ENCODE data around the gene DNAJB1. TPM values are rescaled to one million over a fixed set of nuclear protein-coding genes. Genes with fewer than 3 reads are reported as not detected.

DNAJB1 gene
- polyA plus RNA-seq, 1 donor (not counting 4 experiments of a cell fraction or from before 2014, with no cell fraction given) = 265 TPM

- Histone ChIP-seq H2AFZ (ENCODE audit: control insufficient read depth, low read length) (no peak overlapping the region), H3K9me3 (ENCODE audit: control insufficient read depth, low read depth, low read length) (no peaks in the 10 kb centered on the region), H3K4me1 (ENCODE audit: control insufficient read depth, extremely low read depth, insufficient read depth, low read length) (peaks cover 58% of the 10 kb centered on the region), H3K27me3 (ENCODE audit: control insufficient read depth, extremely low read depth, insufficient read depth, low read length) (no peaks in the 10 kb centered on the region), H4K20me1 (ENCODE audit: control insufficient read depth, extremely low read depth, insufficient read depth, low read length) (peaks cover 8% of the 10 kb centered on the region), H3K79me2 (ENCODE audit: control insufficient read depth, insufficient read depth, low read length) (peaks cover 58% of the 10 kb centered on the region), H3K36me3 (ENCODE audit: control insufficient read depth in 2 of 2, extremely low read depth in 1 of 2, insufficient read depth in 2 of 2, low read length in 2 of 2) (peaks cover 0 to 7% of the 10 kb centered on the region in 2 experiments), H3K4me3 (ENCODE audit: control insufficient read depth in 2 of 3, extremely low read depth in 1 of 3, insufficient read depth in 2 of 3, low read depth in 1 of 3, low read length in 3 of 3) (no peak overlapping the region), H3K4me2 (ENCODE audit: control insufficient read depth, extremely low read depth, insufficient read depth, low read depth, low read length) (peak overlapping the region; percentile 49), H3K9ac (ENCODE audit: control insufficient read depth, extremely low read depth, insufficient read depth, low read length) (peak overlapping the region; percentile 35), H3K27ac (ENCODE audit: control insufficient read depth, insufficient read depth, low read length) (peak overlapping the region; percentile 45), H3K9me1 (ENCODE audit: control insufficient read depth, extremely low read depth, insufficient read depth, low read length) (no peaks in the 10 kb centered on the region)
- DNase-seq (ENCODE audit: low read depth, low spot score) (peak; percentile 50), FAIRE-seq (peak; percentile 69)
- dilution Hi-C loops (cut with MboI; ENCODE audit: extremely low pct_ligation_motif_present, low sequenced_read_pairs) = no loop called here
- TF ChIP-seq CTCF (optimal IDR thresholded peaks at IDR 0.05 in 1 of 3, IDR thresholded peaks at IDR 0.05 in 1 of 3, conservative IDR thresholded peaks at IDR 0.05 in 1 of 3; ENCODE audit: extremely low read depth in 1 of 3, insufficient read depth in 2 of 3, low read length in 3 of 3) (peak; percentile 90 to 99 (median 99)), EZH2 (IDR thresholded peaks at IDR 0.05; ENCODE audit: low read length) (no peak)
Measured at GRCh38 chr19:14556662-14557188, 38.5 kb upstream of the DNAJB1 start.

- DNase-seq (ENCODE audit: low read depth, low spot score) = peak; percentile 66
- peaks cover 58% of the 10 kb centered on the region for H3K4me1 ChIP-seq (ENCODE audit: control insufficient read depth, extremely low read depth, insufficient read depth, low read length)
- dilution Hi-C loops (cut with MboI; ENCODE audit: extremely low pct_ligation_motif_present, low sequenced_read_pairs) = no loop called here
Measured at GRCh38 chr19:14555918-14556661, 37.9 kb upstream of the DNAJB1 start.

More at GRCh38 chr19:14555918-14556661, 37.9 kb upstream of the DNAJB1 start:
- Histone ChIP-seq H3K27me3 (ENCODE audit: control insufficient read depth, extremely low read depth, insufficient read depth, low read length) (no peaks in the 10 kb centered on the region), H3K9me3 (ENCODE audit: control insufficient read depth, low read depth, low read length) (no peaks in the 10 kb centered on the region), H3K4me2 (ENCODE audit: control insufficient read depth, extremely low read depth, insufficient read depth, low read depth, low read length) (peak overlapping the region; percentile 49), H3K79me2 (ENCODE audit: control insufficient read depth, insufficient read depth, low read length) (peaks cover 56% of the 10 kb centered on the region), H3K36me3 (ENCODE audit: control insufficient read depth in 2 of 2, extremely low read depth in 1 of 2, insufficient read depth in 2 of 2, low read length in 2 of 2) (peaks cover 0 to 7% of the 10 kb centered on the region in 2 experiments), H2AFZ (ENCODE audit: control insufficient read depth, low read length) (no peak overlapping the region), H3K27ac (ENCODE audit: control insufficient read depth, insufficient read depth, low read length) (peak overlapping the region; percentile 45), H3K4me3 (ENCODE audit: control insufficient read depth in 2 of 3, extremely low read depth in 1 of 3, insufficient read depth in 2 of 3, low read depth in 1 of 3, low read length in 3 of 3) (no peak overlapping the region), H4K20me1 (ENCODE audit: control insufficient read depth, extremely low read depth, insufficient read depth, low read length) (peaks cover 8% of the 10 kb centered on the region), H3K9ac (ENCODE audit: control insufficient read depth, extremely low read depth, insufficient read depth, low read length) (peak overlapping the region; percentile 35), H3K9me1 (ENCODE audit: control insufficient read depth, extremely low read depth, insufficient read depth, low read length) (no peaks in the 10 kb centered on the region)
- TF ChIP-seq CTCF (optimal IDR thresholded peaks at IDR 0.05 in 1 of 3, IDR thresholded peaks at IDR 0.05 in 1 of 3, conservative IDR thresholded peaks at IDR 0.05 in 1 of 3; ENCODE audit: extremely low read depth in 1 of 3, insufficient read depth in 2 of 3, low read length in 3 of 3) (no peak), EZH2 (IDR thresholded peaks at IDR 0.05; ENCODE audit: low read length) (no peak)
- FAIRE-seq = peak; percentile 68

All from keratinocyte (primary cell).